Measurements from ENCODE around the gene PLCB4.

The PLCB4 gene

GRCh38 chr20:9126527-9126926, 57.6 kb downstream of the PLCB4 start:
- TF ChIP-seq CTCF (IDR thresholded peaks at IDR 0.05; ENCODE audit: borderline replicate concordance, insufficient read depth, low read depth, low read length): no peak
- H3K4me3 ChIP-seq (ENCODE audit: low read depth, low read length): no peak overlapping the region

- H3K4me3 ChIP-seq (ENCODE audit: low read depth, low read length): no peak overlapping the region
- TF ChIP-seq CTCF (IDR thresholded peaks at IDR 0.05; ENCODE audit: borderline replicate concordance, insufficient read depth, low read depth, low read length): no peak
Measured at GRCh38 chr20:9128568-9128967, 59.7 kb downstream of the PLCB4 start.

- no peak for TF ChIP-seq CTCF (IDR thresholded peaks at IDR 0.05; ENCODE audit: borderline replicate concordance, insufficient read depth, low read depth, low read length)
- no peak overlapping the region for H3K4me3 ChIP-seq (ENCODE audit: low read depth, low read length)
Measured at GRCh38 chr20:9129756-9130155, 60.9 kb downstream of the PLCB4 start.

- no peak overlapping the region for H3K4me3 ChIP-seq (ENCODE audit: low read depth, low read length)
- no peak for TF ChIP-seq CTCF (IDR thresholded peaks at IDR 0.05; ENCODE audit: borderline replicate concordance, insufficient read depth, low read depth, low read length)
Measured at GRCh38 chr20:9130521-9130920, 61.6 kb downstream of the PLCB4 start.

- no peak overlapping the region for H3K4me3 ChIP-seq (ENCODE audit: low read depth, low read length)
- no peak for TF ChIP-seq CTCF (IDR thresholded peaks at IDR 0.05; ENCODE audit: borderline replicate concordance, insufficient read depth, low read depth, low read length)
Measured at GRCh38 chr20:9131841-9132240, 63.0 kb downstream of the PLCB4 start.

GRCh38 chr20:9134346-9134745, 65.5 kb downstream of the PLCB4 start:
- TF ChIP-seq CTCF (IDR thresholded peaks at IDR 0.05; ENCODE audit: borderline replicate concordance, insufficient read depth, low read depth, low read length): no peak
- no peak overlapping the region for H3K4me3 ChIP-seq (ENCODE audit: low read depth, low read length)

- TF ChIP-seq CTCF (IDR thresholded peaks at IDR 0.05; ENCODE audit: borderline replicate concordance, insufficient read depth, low read depth, low read length): no peak
- no peak overlapping the region for H3K4me3 ChIP-seq (ENCODE audit: low read depth, low read length)
Measured at GRCh38 chr20:9136114-9136513, 67.2 kb downstream of the PLCB4 start.

Data from GM12875 (cell line).